Skin epidermis (tissue), 12 donors: ENCODE results near the gene CD68.

Experiments
- H3K27ac ChIP-seq, 21 experiments: fragments of 200-600 bp; sonication (generic) in 11 of 21; one replicate each; pipeline ENCODE4 v1.5.0; 2020; ENCODE audit warnings: mild to moderate bottlenecking in 3 of 21, inconsistent platforms in 2 of 21, moderate library complexity in 2 of 21
- H3K4me3 ChIP-seq, 7 experiments: fragments of 200-600 bp; sonication (generic) in 2 of 7; one replicate each; pipeline ENCODE4 v1.5.0; 2020; ENCODE audit warnings: inconsistent platforms in 2 of 7, mild to moderate bottlenecking in 2 of 7, moderate library complexity in 1 of 7

Gene CD68

GRCh38 chr17:7576432-7576937 lies 3.0 kb upstream of the CD68 start:
- H3K27ac ChIP-seq: peak overlapping the region in 1 of 21 experiments; percentile 1

GRCh38 chr17:7577327-7578199 lies 1.9 kb upstream of the CD68 start:
- H3K27ac ChIP-seq: peak overlapping the region in 3 of 21 experiments; percentile 1 to 27 (median 1)
- H3K4me3 ChIP-seq: no peak overlapping the region

More at GRCh38 chr17:7576432-7576937, 3.0 kb upstream of the CD68 start:
- peak overlapping the region in 1 of 7 experiments; percentile 1 for H3K4me3 ChIP-seq

GRCh38 chr17:7579834-7580603 lies 581 bp downstream of the CD68 start:
- H3K27ac ChIP-seq: peak overlapping the region; percentile 43 to 99 (median 92)
- H3K4me3 ChIP-seq: peak overlapping the region; percentile 4 to 57 (median 16)

GRCh38 chr17:7580604-7581575 lies 1.5 kb downstream of the CD68 start:
- Histone ChIP-seq H3K4me3 (peak overlapping the region; percentile 4 to 57 (median 18)), H3K27ac (peak overlapping the region in 20 of 21 experiments; percentile 16 to 99 (median 92))

GRCh38 chr17:7582396-7583252 lies 3.2 kb downstream of the CD68 start:
- H3K4me3 ChIP-seq: peak overlapping the region; percentile 32 to 57 (median 46)
- H3K27ac ChIP-seq: peak overlapping the region; percentile 68 to 99 (median 93)

GRCh38 chr17:7583253-7584109 lies 4.0 kb downstream of the CD68 start, which contains the start of gene MPDU1:
TSS of gene MPDU1 (plus strand) at chr17:7583852. CDS start at chr17:7583863, 11 bp downstream.
- H3K27ac ChIP-seq: peak within 1 kb of the TSS; percentile 68 to 99 (median 93)
- peak within 1 kb of the TSS; percentile 32 to 57 (median 46) for H3K4me3 ChIP-seq

- Histone ChIP-seq H3K27ac (peak overlapping the region in 18 of 21 experiments; percentile 26 to 92 (median 83)), H3K4me3 (peak overlapping the region in 2 of 7 experiments; percentile 50 to 60)
These were observed 7.4 kb downstream of the CD68 start for GRCh38 chr17:7586673-7587419.

GRCh38 chr17:7587420-7588151 lies 8.1 kb downstream of the CD68 start:
- peak overlapping the region in 6 of 7 experiments; percentile 30 to 60 (median 48) for H3K4me3 ChIP-seq

GRCh38 chr17:7588553-7589203 lies 9.2 kb downstream of the CD68 start:
- peak overlapping the region; percentile 30 to 60 (median 47) for H3K4me3 ChIP-seq
- H3K27ac ChIP-seq: peak overlapping the region; percentile 28 to 92 (median 83)

More at GRCh38 chr17:7587420-7588151, 8.1 kb downstream of the CD68 start:
- peak overlapping the region in 20 of 21 experiments; percentile 28 to 92 (median 84) for H3K27ac ChIP-seq

GRCh38 chr17:7589204-7589868 lies 9.9 kb downstream of the CD68 start:
- Histone ChIP-seq H3K4me3 (peak overlapping the region; percentile 30 to 60 (median 47)), H3K27ac (peak overlapping the region; percentile 28 to 92 (median 83))

GRCh38 chr17:7589891-7590691 lies 10.7 kb downstream of the CD68 start, which contains the start of gene SOX15:
TSS of gene SOX15 (minus strand) at chr17:7590094. CDS start at chr17:7589676, 418 bp downstream.
- H3K4me3 ChIP-seq: peak within 1 kb of the TSS; percentile 30 to 60 (median 47)
- H3K27ac ChIP-seq: peak within 1 kb of the TSS; percentile 36 to 92 (median 83)

GRCh38 chr17:7590743-7591142 lies 11.3 kb downstream of the CD68 start:
- H3K27ac ChIP-seq: peak overlapping the region in 15 of 21 experiments; percentile 13 to 89 (median 80)
- no peak overlapping the region for H3K4me3 ChIP-seq

GRCh38 chr17:7591596-7591995 lies 12.2 kb downstream of the CD68 start:
- Histone ChIP-seq H3K4me3 (no peak overlapping the region), H3K27ac (peak overlapping the region in 10 of 21 experiments; percentile 3 to 89 (median 83))
